Measurements from ENCODE around the gene SLC12A3. TPM values are rescaled to one million over a fixed set of nuclear protein-coding genes. Genes with fewer than 3 reads are reported as not detected.

SLC12A3 gene
- total and polyA plus RNA-seq, 2 of the 8 experiments (the other 6 are each of a cell fraction or from before 2014, with no cell fraction given): not detected

DNA sequence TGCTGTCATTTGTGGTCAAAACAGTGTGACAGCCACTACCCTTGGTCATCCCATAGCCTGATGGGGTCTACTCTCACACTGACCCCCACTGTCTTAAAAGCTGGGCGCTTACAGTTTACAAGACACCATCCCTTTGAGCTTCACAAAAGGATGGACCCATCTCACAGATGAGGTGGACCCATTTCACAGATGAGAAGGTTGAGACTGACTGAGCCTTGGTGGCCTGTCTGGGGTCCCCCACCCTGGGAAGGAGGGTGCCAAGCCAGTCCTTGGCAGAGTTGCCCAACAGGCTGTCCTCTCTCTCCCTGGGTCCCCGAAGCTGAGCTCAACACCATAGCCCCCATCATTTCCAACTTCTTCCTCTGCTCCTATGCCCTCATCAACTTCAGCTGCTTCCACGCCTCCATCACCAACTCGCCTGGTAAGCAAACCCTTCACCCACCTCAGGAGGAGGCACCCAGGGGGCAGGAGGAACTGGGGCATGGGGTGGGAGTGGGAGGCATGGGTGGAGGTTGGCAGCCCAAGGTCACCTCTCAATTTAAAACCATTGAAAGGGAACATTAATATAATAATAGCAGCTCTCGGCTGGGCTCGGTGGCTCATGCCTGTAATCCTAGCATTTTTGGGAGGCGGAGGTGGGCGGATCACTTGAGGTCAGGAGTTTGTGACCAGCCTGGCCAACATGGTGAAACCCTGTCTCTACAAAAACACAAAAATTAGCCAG is 17.2 kb downstream of the SLC12A3 start (continued):
- TF ChIP-seq RAD21 (IDR thresholded peaks at IDR 0.05 in 1 of 2, conservative IDR thresholded peaks at IDR 0.05 in 1 of 2; ENCODE audit: low read depth in 2 of 2, low read length in 2 of 2) (no peak), KDM1A (IDR thresholded peaks at IDR 0.05; ENCODE audit: borderline replicate concordance, low read length) (no peak), BCL11A (IDR thresholded peaks at IDR 0.05; ENCODE audit: low read depth in 2 of 2, low read length in 2 of 2) (no peak), TBP (IDR thresholded peaks at IDR 0.05; ENCODE audit: low read depth, low read length) (no peak), SAP30 (IDR thresholded peaks at IDR 0.05; ENCODE audit: insufficient read depth, insufficient replicate concordance, low read length) (no peak), HDAC2 (IDR thresholded peaks at IDR 0.05; ENCODE audit: borderline replicate concordance in 1 of 2, low read depth in 2 of 2, low read length in 2 of 2) (no peak)

All from H1 (cell line).